Measurements from ENCODE around the gene MMP26. TPM values are rescaled to one million over a fixed set of nuclear protein-coding genes. Genes with fewer than 3 reads are reported as not detected.
"Not testable (repeated sequence)": the region's sequence is repeated elsewhere in the genome, so short reads cannot be mapped to it uniquely, and the experiment has no call there.

Gene MMP26
- total RNA-seq, 1 donor from 2014 or later = not detected

DNA sequence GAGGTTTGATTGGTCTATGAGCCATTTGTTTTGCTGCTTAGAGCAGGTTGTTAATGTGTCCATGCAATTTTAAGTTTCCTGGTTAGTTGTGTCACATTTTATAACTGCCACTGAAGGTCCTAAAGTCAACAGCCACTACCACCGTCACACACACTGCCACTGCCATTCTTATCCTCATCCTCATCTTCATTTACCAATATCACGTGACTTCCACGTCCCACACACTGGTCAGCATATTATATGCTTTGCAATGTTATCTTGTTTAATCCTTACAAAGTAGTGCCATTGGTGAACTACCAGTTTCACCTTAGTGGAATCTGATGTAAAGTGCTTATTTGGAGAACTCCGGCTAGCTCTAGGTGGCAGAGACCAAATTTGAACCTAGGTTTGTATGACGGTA, 9.7 kb downstream of the MMP26 start:
- DNase-seq = no peak
- ATAC-seq (ENCODE audit: low read depth) = no peak
- no peaks in the 10 kb centered on the region for H3K4me1 Mint-ChIP-seq
- H3K4me3 Mint-ChIP-seq = no peak overlapping the region
- peaks cover 5% of the 10 kb centered on the region for H3K27me3 Mint-ChIP-seq
- intact Hi-C loops (cut with micrococcal nuclease) = no loop called here
- ChIA-PET POLR2A (no interaction called here), CTCF (no interaction called here)
- no peaks in the 10 kb centered on the region for H3K36me3 Mint-ChIP-seq (ENCODE audit: low read depth)
- H3K27ac Mint-ChIP-seq = no peak overlapping the region
- no peaks in the 10 kb centered on the region for H3K9me3 Mint-ChIP-seq
- TF ChIP-seq, protein P1, sequence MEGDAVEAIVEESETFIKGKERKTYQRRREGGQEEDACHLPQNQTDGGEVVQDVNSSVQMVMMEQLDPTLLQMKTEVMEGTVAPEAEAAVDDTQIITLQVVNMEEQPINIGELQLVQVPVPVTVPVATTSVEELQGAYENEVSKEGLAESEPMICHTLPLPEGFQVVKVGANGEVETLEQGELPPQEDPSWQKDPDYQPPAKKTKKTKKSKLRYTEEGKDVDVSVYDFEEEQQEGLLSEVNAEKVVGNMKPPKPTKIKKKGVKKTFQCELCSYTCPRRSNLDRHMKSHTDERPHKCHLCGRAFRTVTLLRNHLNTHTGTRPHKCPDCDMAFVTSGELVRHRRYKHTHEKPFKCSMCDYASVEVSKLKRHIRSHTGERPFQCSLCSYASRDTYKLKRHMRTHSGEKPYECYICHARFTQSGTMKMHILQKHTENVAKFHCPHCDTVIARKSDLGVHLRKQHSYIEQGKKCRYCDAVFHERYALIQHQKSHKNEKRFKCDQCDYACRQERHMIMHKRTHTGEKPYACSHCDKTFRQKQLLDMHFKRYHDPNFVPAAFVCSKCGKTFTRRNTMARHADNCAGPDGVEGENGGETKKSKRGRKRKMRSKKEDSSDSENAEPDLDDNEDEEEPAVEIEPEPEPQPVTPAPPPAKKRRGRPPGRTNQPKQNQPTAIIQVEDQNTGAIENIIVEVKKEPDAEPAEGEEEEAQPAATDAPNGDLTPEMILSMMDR (IDR thresholded peaks at IDR 0.05) = no peak

DNA sequence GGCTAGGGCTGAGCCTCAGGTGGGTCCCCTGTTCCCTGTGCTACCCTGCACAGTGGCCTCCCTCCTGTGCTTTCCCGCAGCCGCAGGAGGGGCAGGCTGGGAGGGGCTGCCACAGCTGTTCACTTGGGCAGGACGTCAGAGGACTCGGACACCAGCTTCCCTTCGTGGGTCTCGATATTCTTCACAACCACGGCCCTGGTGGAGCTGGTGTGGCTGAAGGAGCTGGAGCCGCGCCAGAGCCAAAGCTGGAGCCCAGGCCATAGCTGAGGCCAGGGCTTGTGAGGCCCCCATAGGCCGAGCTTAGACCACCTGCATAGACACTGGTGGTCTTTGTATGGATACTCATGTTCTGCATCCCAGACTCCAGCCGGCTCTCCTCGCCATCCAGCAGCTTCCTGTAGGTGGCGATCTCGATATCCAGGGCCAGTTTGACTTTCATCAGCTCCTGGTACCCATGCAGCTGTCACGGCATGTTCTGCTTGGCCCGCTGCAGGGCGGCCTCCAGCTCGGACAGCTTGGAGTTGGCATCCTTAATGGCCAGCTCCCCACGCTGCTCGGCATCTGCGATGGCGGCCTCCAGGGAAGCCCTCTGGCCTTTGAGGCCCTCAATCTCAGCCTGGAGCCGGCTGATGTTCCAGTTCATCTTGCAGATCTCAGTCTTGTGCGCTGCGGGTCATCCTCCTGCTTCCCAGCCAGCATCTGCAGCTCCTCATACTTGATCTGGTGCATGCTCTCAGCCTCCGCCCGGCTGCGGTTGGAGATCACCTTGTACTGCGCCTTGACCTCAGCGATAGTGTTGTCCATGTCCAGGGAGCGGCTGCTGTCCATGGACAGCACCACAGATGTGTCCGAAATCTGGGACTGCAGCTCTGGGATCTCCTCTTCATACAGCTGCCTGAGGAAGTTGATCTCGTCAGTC, 18.3 kb downstream of the MMP26 start:
- ATAC-seq (ENCODE audit: low read depth); H3K4me1 Mint-ChIP-seq; H3K27ac Mint-ChIP-seq; DNase-seq; H3K36me3 Mint-ChIP-seq (ENCODE audit: low read depth); H3K9me3 Mint-ChIP-seq; H3K4me3 Mint-ChIP-seq; CTCF ChIA-PET; H3K27me3 Mint-ChIP-seq; intact Hi-C loops (cut with micrococcal nuclease); POLR2A ChIA-PET: not testable (repeated sequence)

DNA sequence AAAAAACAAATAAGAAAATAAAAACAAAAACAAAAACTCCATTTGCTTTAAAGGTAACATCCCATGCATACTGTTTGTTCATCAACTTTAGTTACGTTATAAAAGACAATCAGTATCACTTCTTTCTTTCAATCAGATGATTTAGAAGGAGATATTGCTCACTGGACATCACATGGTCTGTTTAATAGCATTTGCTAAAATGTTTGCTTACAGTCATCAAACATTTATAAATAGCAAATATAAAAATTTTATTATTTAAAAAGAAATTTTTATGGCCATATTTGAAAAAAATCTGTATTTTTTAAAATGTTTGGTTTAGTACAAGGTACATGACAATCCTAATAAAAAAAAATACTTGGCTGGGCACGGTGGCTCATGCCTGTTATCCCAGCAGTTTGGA, 22.6 kb downstream of the MMP26 start:
- CTCF ChIA-PET = no interaction called here

DNA sequence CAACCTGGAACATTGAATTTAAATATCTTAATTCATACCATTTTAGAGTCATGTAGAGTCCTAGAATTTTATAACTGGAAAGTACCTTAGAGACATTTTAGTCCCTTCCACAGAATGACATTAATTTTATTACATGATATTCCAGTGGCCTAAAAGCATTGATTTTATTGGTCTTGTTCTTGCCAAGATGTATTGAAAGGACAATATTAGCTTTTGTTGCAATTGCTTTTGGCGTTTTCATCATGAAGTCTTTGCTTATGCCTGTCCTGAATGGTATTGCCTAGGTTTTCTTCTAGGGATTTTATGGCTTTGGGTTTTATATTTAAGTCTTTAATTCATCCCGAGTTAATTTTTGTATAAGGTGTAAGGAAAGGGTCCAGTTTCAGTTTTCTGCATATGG, 36.2 kb downstream of the MMP26 start:
- Mint-ChIP-seq H3K36me3 (ENCODE audit: low read depth) (no peaks in the 10 kb centered on the region), H3K9me3 (no peaks in the 10 kb centered on the region), H3K4me1 (no peaks in the 10 kb centered on the region), H3K27ac (no peak overlapping the region), H3K27me3 (peaks cover 5% of the 10 kb centered on the region), H3K4me3 (no peak overlapping the region)
- no peak for DNase-seq
- ChIA-PET CTCF (no interaction called here), POLR2A (no interaction called here)
- intact Hi-C loops (cut with micrococcal nuclease) = no loop called here
- no peak for ATAC-seq (ENCODE audit: low read depth)
- TF ChIP-seq, protein P1 (IDR thresholded peaks at IDR 0.05) = no peak

More for the DNA sequence above, 22.6 kb downstream of the MMP26 start:
- intact Hi-C loops (cut with micrococcal nuclease) = no loop called here
- POLR2A ChIA-PET = no interaction called here
- Mint-ChIP-seq H3K36me3 (ENCODE audit: low read depth) (no peaks in the 10 kb centered on the region), H3K9me3 (no peaks in the 10 kb centered on the region), H3K4me3 (no peak overlapping the region), H3K27ac (no peak overlapping the region), H3K27me3 (no peaks in the 10 kb centered on the region), H3K4me1 (no peaks in the 10 kb centered on the region)
- DNase-seq = no peak
- TF ChIP-seq, protein P1 (IDR thresholded peaks at IDR 0.05) = no peak
- ATAC-seq (ENCODE audit: low read depth) = no peak

DNA sequence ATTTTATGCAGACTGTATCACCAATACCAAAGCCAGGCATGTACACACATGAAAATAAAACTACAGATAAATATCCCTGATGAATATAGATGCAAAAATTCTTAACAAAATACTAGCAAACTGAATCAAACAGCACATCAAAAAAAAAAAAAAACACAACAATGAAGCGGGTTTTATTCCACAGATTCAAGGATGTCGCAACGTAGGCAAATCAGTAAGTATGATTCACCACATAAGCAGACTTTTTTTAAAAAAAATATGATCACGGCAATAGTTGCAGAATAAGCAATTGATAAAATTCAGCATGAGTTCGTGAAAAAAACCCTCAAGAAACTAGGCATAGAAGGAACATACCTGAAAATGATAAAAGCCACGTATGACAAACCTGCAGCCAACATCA, 43.9 kb downstream of the MMP26 start:
- Mint-ChIP-seq H3K27me3 (peaks cover 3% of the 10 kb centered on the region), H3K4me1 (no peaks in the 10 kb centered on the region), H3K27ac (no peak overlapping the region), H3K9me3 (no peaks in the 10 kb centered on the region), H3K4me3 (no peak overlapping the region), H3K36me3 (ENCODE audit: low read depth) (no peaks in the 10 kb centered on the region)
- intact Hi-C loops (cut with micrococcal nuclease) = no loop called here
- ATAC-seq (ENCODE audit: low read depth) (no peak), DNase-seq (no peak)
- ChIA-PET CTCF (no interaction called here), POLR2A (no interaction called here)
- TF ChIP-seq, protein P1 (IDR thresholded peaks at IDR 0.05) = no peak

Data from activated B cell treated with CpG ODN at 0.5 μM for 24 hours (primary cell).